CMK (cell line): ENCODE measurements around the gene PIGZ.

Source experiments
- DNase-seq: peaks from one replicate; pipeline ENCODE4 v3.0.0-alpha.2; 2010; ENCODE audit warnings: low read depth

The PIGZ gene

GRCh38 chr3:196983186-196983585 lies 14.6 kb upstream of the PIGZ start:
- no peak for DNase-seq

GRCh38 chr3:196981657-196982056 lies 13.0 kb upstream of the PIGZ start:
- no peak for DNase-seq

GRCh38 chr3:196979545-196979944 lies 10.9 kb upstream of the PIGZ start:
- DNase-seq, result no peak

- DNase-seq, result no peak
Measured at GRCh38 chr3:196976941-196977340, 8.3 kb upstream of the PIGZ start.

- DNase-seq, result no peak
Measured at GRCh38 chr3:196975349-196975748, 6.7 kb upstream of the PIGZ start.

GRCh38 chr3:196974661-196975060 lies 6.0 kb upstream of the PIGZ start:
- no peak for DNase-seq

GRCh38 chr3:196971094-196971698 lies 2.6 kb upstream of the PIGZ start:
- no peak for DNase-seq

- no peak for DNase-seq
Measured at GRCh38 chr3:196970547-196971093, 2.0 kb upstream of the PIGZ start.

- no peak for DNase-seq
Measured at GRCh38 chr3:196969660-196970546, 1.3 kb upstream of the PIGZ start.

GRCh38 chr3:196969134-196969659 lies 564 bp upstream of the PIGZ start:
- DNase-seq, result no peak

GRCh38 chr3:196967412-196968232 lies 1.0 kb downstream of the PIGZ start:
- no peak for DNase-seq

- no peak for DNase-seq
Measured at GRCh38 chr3:196966526-196967401, 1.9 kb downstream of the PIGZ start.

GRCh38 chr3:196965804-196966173 lies 2.8 kb downstream of the PIGZ start:
- no peak for DNase-seq

GRCh38 chr3:196965112-196965803 lies 3.4 kb downstream of the PIGZ start:
- DNase-seq, result no peak

- DNase-seq, result no peak
Measured at GRCh38 chr3:196963631-196963953, 5.0 kb downstream of the PIGZ start.

GRCh38 chr3:196962930-196963630 lies 5.6 kb downstream of the PIGZ start:
- no peak for DNase-seq

- no peak for DNase-seq
Measured at GRCh38 chr3:196962108-196962929, 6.3 kb downstream of the PIGZ start.

GRCh38 chr3:196954832-196955231 lies 13.8 kb downstream of the PIGZ start:
- DNase-seq, result no peak

- DNase-seq, result no peak
Measured at GRCh38 chr3:196951371-196951770, 17.3 kb downstream of the PIGZ start.
